IMR-90 (cell line): ENCODE measurements around the gene SDHA. TPM values are rescaled to one million over a fixed set of nuclear protein-coding genes. Genes with fewer than 3 reads are reported as not detected.
A peak's percentile ranks its signal among the peaks of the same experiment; 100 is the strongest.
"Not testable (repeated sequence)": the region's sequence is repeated elsewhere in the genome, so short reads cannot be mapped to it uniquely, and the experiment has no call there.

Source experiments
- ATAC-seq: fragments of 200-7000 bp; cut with Tn5 transposase; 2 replicates; pipeline ENCODE4 v1.9.1; 2020; ENCODE audit warnings: low read depth, mild to moderate bottlenecking, moderate library complexity
- BruUV-seq: library from RNA; stranded (reverse); fragments of 400-500 nt; replicated peaks from 2 replicates; lab custom pipeline; 2021; lab: Mats Ljungman, UMichigan
- CTCF ChIA-PET: fragments of 300-600 bp; formaldehyde crosslinking; extraction: SDS; loops from one replicate; lab custom pipeline; 2021; ENCODE audit warnings: antibody characterized with exemption; lab: Yijun Ruan, JAX
- POLR2A ChIA-PET: fragments of 300-600 bp; sonication (Branson Sonifier 250); formaldehyde crosslinking; loops from one replicate; lab custom pipeline; 2022; ENCODE audit warnings: antibody characterized with exemption; ENCODE audit not compliant: unreplicated experiment; lab: Charles Lee
- DNase-seq: peaks from one replicate; pipeline ENCODE4 v3.0.0; 2013
- H2AFZ ChIP-seq: replicated peaks from 2 replicates; pipeline ENCODE3; 2013; ENCODE audit warnings: low read length, mild to moderate bottlenecking; ENCODE audit not compliant: poor library complexity
- H2AK5ac ChIP-seq: 2 replicates; pipeline ENCODE4 v1.6.1; 2013; ENCODE audit warnings: low read depth, low read length, inconsistent platforms
- H2AK9ac ChIP-seq: replicated peaks from 2 replicates; pipeline ENCODE3; 2013; ENCODE audit warnings: mild to moderate bottlenecking, low read depth, low read length, moderate library complexity; ENCODE audit not compliant: poor library complexity
- H2BK120ac ChIP-seq: 2 replicates; pipeline ENCODE4 v1.6.1; 2013; ENCODE audit warnings: low read depth, low read length, inconsistent platforms
- H2BK15ac ChIP-seq: 3 replicates; pipeline ENCODE4 v1.6.1; 2013; ENCODE audit warnings: low read depth, low read length, inconsistent platforms
- H2BK20ac ChIP-seq: 2 replicates; pipeline ENCODE4 v1.6.1; 2013; ENCODE audit warnings: low read depth, mild to moderate bottlenecking, inconsistent platforms, low read length, moderate library complexity
- H2BK5ac ChIP-seq: 2 replicates; pipeline ENCODE4 v1.6.1; 2013; ENCODE audit warnings: mild to moderate bottlenecking, low read depth, low read length, inconsistent platforms; ENCODE audit not compliant: poor library complexity, severe bottlenecking
- H3K14ac ChIP-seq: replicated peaks from 2 replicates; pipeline ENCODE4 v1.6.1; 2013; ENCODE audit warnings: low read depth, low read length, inconsistent platforms
- H3K18ac ChIP-seq: 2 replicates; pipeline ENCODE4 v1.6.1; 2013; ENCODE audit warnings: low read depth, low read length, control low read depth
- H3K23ac ChIP-seq: 2 replicates; pipeline ENCODE4 v1.6.1; 2013; ENCODE audit warnings: low read depth, low read length, inconsistent platforms
- H3K27ac ChIP-seq: 2 replicates; pipeline ENCODE4 v1.5.1; 2013; ENCODE audit warnings: mild to moderate bottlenecking, control low read depth, low read length; ENCODE audit not compliant: insufficient read depth
- H3K27me3 ChIP-seq: 2 replicates; pipeline ENCODE4 v1.6.1; 2013; ENCODE audit warnings: low read length; ENCODE audit not compliant: control insufficient read depth, insufficient read depth
- H3K36me3 ChIP-seq: 2 replicates; pipeline ENCODE4 v1.6.1; 2013; ENCODE audit warnings: low read length, mixed read lengths; ENCODE audit not compliant: control insufficient read depth, insufficient read depth
- H3K4ac ChIP-seq: 2 replicates; pipeline ENCODE4 v1.6.1; 2013; ENCODE audit warnings: low read depth, low read length, inconsistent platforms
- H3K4me1 ChIP-seq: 2 replicates; pipeline ENCODE4 v1.6.1; 2013; ENCODE audit warnings: low read length, mixed read lengths; ENCODE audit not compliant: control insufficient read depth, insufficient read depth
- H3K4me2 ChIP-seq: 2 replicates; pipeline ENCODE4 v1.6.1; 2013; ENCODE audit warnings: low read depth, mild to moderate bottlenecking, control low read depth, low read length, moderate library complexity
- H3K4me3 ChIP-seq: 2 replicates; pipeline ENCODE4 v1.5.1; 2013; ENCODE audit warnings: low read depth, mild to moderate bottlenecking, control low read depth, low read length, moderate library complexity; ENCODE audit not compliant: insufficient read depth
- H3K56ac ChIP-seq: 2 replicates; pipeline ENCODE4 v1.6.1; 2013; ENCODE audit warnings: low read length, inconsistent platforms; ENCODE audit not compliant: insufficient read depth; ENCODE audit errors: extremely low read depth
- H3K79me1 ChIP-seq, 2 experiments: 2 replicates each; pipeline ENCODE4 v1.6.1; 2013; ENCODE audit warnings: low read length in 2 of 2, inconsistent platforms in 1 of 2, low read depth in 1 of 2
- H3K9ac ChIP-seq: 2 replicates; pipeline ENCODE4 v1.6.1; 2013; ENCODE audit warnings: low read depth, low read length, control low read depth
- H3K9me1 ChIP-seq: 2 replicates; pipeline ENCODE4 v1.6.1; 2013; ENCODE audit warnings: low read length, inconsistent platforms; ENCODE audit not compliant: insufficient read depth
- H3K9me3 ChIP-seq: 2 replicates; pipeline ENCODE4 v1.6.1; 2013; ENCODE audit warnings: low read length; ENCODE audit not compliant: control insufficient read depth, insufficient read depth
- H4K20me1 ChIP-seq: 2 replicates; pipeline ENCODE4 v1.6.1; 2013; ENCODE audit warnings: low read length, inconsistent platforms; ENCODE audit not compliant: insufficient read depth
- H4K5ac ChIP-seq: 2 replicates; pipeline ENCODE4 v1.6.1; 2013; ENCODE audit warnings: mild to moderate bottlenecking, low read depth, low read length, control low read depth
- H4K8ac ChIP-seq, 2 experiments: 2 replicates each; pipeline ENCODE4 v1.6.1; 2013; ENCODE audit warnings: low read depth in 2 of 2, low read length in 2 of 2, control low read depth in 1 of 2, inconsistent platforms in 1 of 2
- H4K91ac ChIP-seq: 2 replicates; pipeline ENCODE4 v1.6.1; 2013; ENCODE audit warnings: low read depth, low read length, inconsistent platforms; ENCODE audit not compliant: insufficient read depth
- WGBS, 2 experiments: methylation state at CpG; one replicate each; pipeline versions ENCODE4 v1.1.5 to v1.1.7; 2013; ENCODE audit warnings: missing lambda C conversion rate in 2 of 2; ENCODE audit not compliant: insufficient read length in 1 of 2; ENCODE audit errors: extremely low coverage in 2 of 2; 5-methylcytosine and 5-hydroxymethylcytosine counted together
- dilution Hi-C: fragments of 300-500 bp; cut with HindIII; formaldehyde crosslinking; loops from one replicate; pipeline ENCODE4 v1.14.3; 2018; ENCODE audit warnings: low sequenced_read_pairs; ENCODE audit not compliant: unreplicated experiment
- in situ Hi-C: fragments of 300-500 bp; cut with MboI; formaldehyde crosslinking; loops from 3 replicates; pipeline ENCODE4 v1.14.3; 2019; ENCODE audit warnings: low sequenced_read_pairs, inconsistent platforms, mixed read lengths
- intact Hi-C: fragments of 100-400 bp; cut with micrococcal nuclease; formaldehyde crosslinking; loops from 2 replicates; pipeline ENCODE4 v1.10.0; 2022
- polyA plus RNA-seq, 3 experiments: library from polyadenylated mRNA; depleted of rRNA; stranded (reverse); fragments of >200 nt; gene quantifications; 2 replicates each; pipeline ENCODE4 v1.2.3, GENCODE V29; 2012; ENCODE audit warnings: low replicate concordance in 1 of 3
- total RNA-seq: library from RNA; depleted of rRNA; stranded (reverse); fragments of >200 nt; gene quantifications from 2 replicates; pipeline ENCODE4 v1.2.3, GENCODE V29; 2012

The SDHA gene
- total and polyA plus RNA-seq, 2 of the 4 experiments (the other 2 are of a cell fraction), result 105 to 121 TPM

- H3K23ac ChIP-seq, POLR2A ChIA-PET, DNase-seq, CTCF ChIA-PET, H3K9me1 ChIP-seq, H4K91ac ChIP-seq, H3K4me1 ChIP-seq, H4K5ac ChIP-seq, H4K20me1 ChIP-seq, H3K14ac ChIP-seq, ATAC-seq, H2AFZ ChIP-seq, H3K9me3 ChIP-seq, H3K18ac ChIP-seq, H3K4ac ChIP-seq, dilution Hi-C loops, H2BK20ac ChIP-seq, H4K8ac ChIP-seq, H3K27ac ChIP-seq, BruUV-seq, H3K4me2 ChIP-seq, H3K56ac ChIP-seq, H2BK120ac ChIP-seq, intact Hi-C loops, H3K27me3 ChIP-seq, H3K4me3 ChIP-seq, H2AK5ac ChIP-seq, H3K9ac ChIP-seq, H2AK9ac ChIP-seq, H2BK15ac ChIP-seq, H2BK5ac ChIP-seq: not testable (repeated sequence)
- Histone ChIP-seq H3K79me1 (peaks cover 4 to 10% of the 10 kb centered on the region in 2 experiments; a peak in 2 of 4 replicates), H3K36me3 (peaks cover 50% of the 10 kb centered on the region)
- in situ Hi-C loops, result loop anchor here (10.0 kb wide), 1 partner anchor 1359 kb away; no protein-coding TSS in a partner anchor
- WGBS, 2 experiments, result no CpG with 5 or more reads among the region's 9 CpGs
Measured at GRCh38 chr5:235527-235926, 17.4 kb downstream of the SDHA start.

- in situ Hi-C loops, result loop anchor here (10.0 kb wide), 1 partner anchor 1357 kb away; no protein-coding TSS in a partner anchor
- H2AFZ ChIP-seq, H2BK20ac ChIP-seq, H3K56ac ChIP-seq, H3K4me1 ChIP-seq, POLR2A ChIA-PET, H3K27ac ChIP-seq, H3K14ac ChIP-seq, H3K27me3 ChIP-seq, H4K20me1 ChIP-seq, intact Hi-C loops, H4K91ac ChIP-seq, H3K4me3 ChIP-seq, H4K8ac ChIP-seq, H3K9ac ChIP-seq, H4K5ac ChIP-seq, H2AK5ac ChIP-seq, H2BK120ac ChIP-seq, BruUV-seq, H3K4me2 ChIP-seq, H2BK15ac ChIP-seq, H2BK5ac ChIP-seq, H3K23ac ChIP-seq, H3K9me1 ChIP-seq, dilution Hi-C loops, H2AK9ac ChIP-seq, H3K18ac ChIP-seq, ATAC-seq, H3K9me3 ChIP-seq, H3K4ac ChIP-seq, H3K79me1 ChIP-seq, CTCF ChIA-PET: not testable (repeated sequence)
- no CpG with 5 or more reads among the region's 8 CpGs for WGBS, 2 experiments
- peaks cover 52% of the 10 kb centered on the region for H3K36me3 ChIP-seq
- peak; percentile 25 for DNase-seq
Measured at GRCh38 chr5:237931-238330, 19.8 kb downstream of the SDHA start.
